ENCODE data around the gene DUSP18. TPM values are rescaled to one million over a fixed set of nuclear protein-coding genes. Genes with fewer than 3 reads are reported as not detected.

Gene DUSP18
- total RNA-seq, 2 donors from 2014 or later, result 1.8 to 4.9 TPM

DNA sequence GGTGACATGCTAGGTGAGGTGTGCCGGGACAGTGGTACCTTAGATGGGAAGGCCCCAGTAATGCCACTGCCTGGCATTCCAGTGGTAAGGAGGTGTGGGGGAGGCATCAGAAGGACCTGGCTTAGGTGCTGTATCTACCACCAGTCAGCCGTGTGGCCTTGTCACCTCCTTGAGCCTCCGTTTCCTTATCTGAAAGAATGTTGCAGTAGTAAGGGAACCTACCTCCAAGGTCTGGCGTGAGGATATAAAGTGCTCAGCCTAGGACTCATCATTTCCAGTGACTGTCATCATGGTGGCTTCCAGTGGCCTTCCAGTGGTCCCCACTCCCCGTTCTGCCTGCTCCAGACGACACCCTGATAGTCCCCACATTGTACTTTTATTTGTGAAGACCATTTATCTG, 6.8 kb upstream of the DUSP18 start:
- DNase-seq (ENCODE audit: low spot score), result no peak

DNA sequence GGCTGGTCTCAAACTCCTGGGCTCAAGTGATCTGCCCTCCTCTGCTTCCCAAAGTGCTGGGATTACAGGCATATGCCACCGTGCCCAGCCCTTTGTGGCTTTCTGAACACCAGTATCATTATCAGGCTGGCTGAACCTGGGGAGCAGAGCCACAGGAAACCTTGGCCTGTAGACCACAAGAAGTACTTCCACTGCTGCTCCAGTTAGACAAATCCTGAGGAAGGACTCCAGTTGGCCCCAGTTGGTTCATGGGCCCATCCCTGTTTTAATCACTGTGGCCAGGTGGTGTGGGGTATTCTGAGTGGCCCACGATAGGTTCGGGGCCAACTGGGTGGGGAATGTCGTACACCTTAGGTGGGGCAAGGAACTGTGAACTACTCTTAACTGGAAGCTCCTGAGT, 5.5 kb upstream of the DUSP18 start:
- no peaks in the 10 kb centered on the region for H3K27me3 ChIP-seq
- no peak for DNase-seq (ENCODE audit: low spot score)
- no peaks in the 10 kb centered on the region for H3K36me3 ChIP-seq
- H3K27ac ChIP-seq, result no peak overlapping the region
- H3K9me3 ChIP-seq, result no peaks in the 10 kb centered on the region
- no peak overlapping the region for H3K4me3 ChIP-seq
- TF ChIP-seq, protein P1, sequence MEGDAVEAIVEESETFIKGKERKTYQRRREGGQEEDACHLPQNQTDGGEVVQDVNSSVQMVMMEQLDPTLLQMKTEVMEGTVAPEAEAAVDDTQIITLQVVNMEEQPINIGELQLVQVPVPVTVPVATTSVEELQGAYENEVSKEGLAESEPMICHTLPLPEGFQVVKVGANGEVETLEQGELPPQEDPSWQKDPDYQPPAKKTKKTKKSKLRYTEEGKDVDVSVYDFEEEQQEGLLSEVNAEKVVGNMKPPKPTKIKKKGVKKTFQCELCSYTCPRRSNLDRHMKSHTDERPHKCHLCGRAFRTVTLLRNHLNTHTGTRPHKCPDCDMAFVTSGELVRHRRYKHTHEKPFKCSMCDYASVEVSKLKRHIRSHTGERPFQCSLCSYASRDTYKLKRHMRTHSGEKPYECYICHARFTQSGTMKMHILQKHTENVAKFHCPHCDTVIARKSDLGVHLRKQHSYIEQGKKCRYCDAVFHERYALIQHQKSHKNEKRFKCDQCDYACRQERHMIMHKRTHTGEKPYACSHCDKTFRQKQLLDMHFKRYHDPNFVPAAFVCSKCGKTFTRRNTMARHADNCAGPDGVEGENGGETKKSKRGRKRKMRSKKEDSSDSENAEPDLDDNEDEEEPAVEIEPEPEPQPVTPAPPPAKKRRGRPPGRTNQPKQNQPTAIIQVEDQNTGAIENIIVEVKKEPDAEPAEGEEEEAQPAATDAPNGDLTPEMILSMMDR (IDR thresholded peaks at IDR 0.05), result no peak
- H3K4me1 ChIP-seq, result peaks cover 0 to 4% of the 10 kb centered on the region in 2 donors

More for the DNA sequence above, 6.8 kb upstream of the DUSP18 start:
- Histone ChIP-seq H3K27me3 (no peaks in the 10 kb centered on the region), H3K4me3 (no peak overlapping the region), H3K9me3 (no peaks in the 10 kb centered on the region), H3K36me3 (no peaks in the 10 kb centered on the region), H3K27ac (no peak overlapping the region), H3K4me1 (no peaks in the 10 kb centered on the region)
- TF ChIP-seq, protein P1 (IDR thresholded peaks at IDR 0.05), result no peak

DNA sequence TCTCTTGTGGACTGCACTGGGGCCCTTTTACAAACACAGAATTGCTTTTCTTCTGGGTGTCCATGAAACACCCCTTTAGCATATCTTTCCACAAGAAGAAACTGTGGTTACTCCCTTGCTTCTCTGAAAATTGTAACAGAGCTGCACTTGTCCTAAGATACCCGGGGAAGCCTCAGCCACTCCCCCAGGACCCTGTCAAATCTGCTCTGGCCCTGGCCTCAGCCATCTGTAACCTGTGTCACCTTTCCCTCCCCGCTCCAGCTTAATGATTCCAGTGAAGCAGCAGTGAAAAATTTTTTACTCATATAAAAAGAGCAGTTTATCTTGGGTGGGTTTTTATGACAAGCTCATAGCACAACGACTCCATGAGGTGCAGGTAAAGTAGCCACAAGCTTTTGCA, 3.4 kb upstream of the DUSP18 start:
- TF ChIP-seq, protein P1 (IDR thresholded peaks at IDR 0.05), result no peak
- DNase-seq (ENCODE audit: low spot score), result no peak
- Histone ChIP-seq H3K4me1 (peaks cover 0 to 15% of the 10 kb centered on the region in 2 donors), H3K36me3 (no peaks in the 10 kb centered on the region), H3K4me3 (no peak overlapping the region), H3K27me3 (no peaks in the 10 kb centered on the region), H3K9me3 (no peaks in the 10 kb centered on the region), H3K27ac (no peak overlapping the region)

DNA sequence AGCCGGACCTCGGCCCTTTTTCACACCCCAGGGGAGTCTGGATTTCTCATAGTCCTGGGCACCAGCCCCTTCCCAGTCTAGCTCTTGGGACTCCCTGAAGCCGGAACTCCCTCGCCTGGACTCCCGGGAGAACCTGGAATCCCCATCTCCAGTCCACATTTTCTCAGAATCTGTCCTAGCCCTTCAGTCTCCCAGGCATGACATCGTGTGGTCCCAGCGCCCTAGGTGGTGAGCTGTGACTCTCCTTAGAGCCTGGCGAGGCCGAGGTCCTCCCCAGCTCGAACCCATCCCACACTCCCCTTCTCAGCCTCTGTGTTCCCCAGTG, 673 bp upstream of the DUSP18 start:
- peak overlapping the region in 1 of 2 donors; percentile 70 for H3K27ac ChIP-seq
- peak overlapping the region; percentile 59 to 90 for H3K4me3 ChIP-seq
- peaks cover 0 to 15% of the 10 kb centered on the region in 2 donors for H3K4me1 ChIP-seq
- no peak for DNase-seq (ENCODE audit: low spot score)
- no peaks in the 10 kb centered on the region for H3K27me3 ChIP-seq
- TF ChIP-seq, protein P1 (IDR thresholded peaks at IDR 0.05), result no peak
- H3K36me3 ChIP-seq, result peaks cover 3% of the 10 kb centered on the region
- no peaks in the 10 kb centered on the region for H3K9me3 ChIP-seq

DNA sequence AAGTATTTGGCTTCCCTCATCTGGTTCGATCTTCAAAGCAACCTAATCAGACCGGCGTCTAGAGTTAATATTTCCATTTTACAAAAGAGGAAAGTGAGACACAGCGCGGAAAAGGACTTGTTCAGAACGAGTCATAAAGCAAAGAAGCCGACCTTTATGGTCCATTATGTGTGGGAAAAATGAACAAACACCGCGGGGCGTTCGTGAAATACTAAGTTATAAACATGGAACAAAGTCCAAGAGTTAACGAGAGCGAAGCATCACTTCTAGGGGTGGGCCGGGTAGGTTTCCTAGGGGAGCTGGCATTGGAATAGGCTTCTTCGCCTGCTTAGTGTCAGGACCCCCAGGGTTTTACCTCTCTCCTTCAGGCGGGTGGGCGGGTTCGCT, 575 bp downstream of the DUSP18 start:
- DNase-seq (ENCODE audit: low spot score), result no peak
- peak overlapping the region; percentile 59 to 90 for H3K4me3 ChIP-seq
- H3K36me3 ChIP-seq, result peaks cover 6% of the 10 kb centered on the region
- peak overlapping the region; percentile 30 to 70 for H3K27ac ChIP-seq
- H3K27me3 ChIP-seq, result no peaks in the 10 kb centered on the region
- TF ChIP-seq, protein P1 (IDR thresholded peaks at IDR 0.05), result no peak
- H3K4me1 ChIP-seq, result peaks cover 0 to 15% of the 10 kb centered on the region in 2 donors
- no peaks in the 10 kb centered on the region for H3K9me3 ChIP-seq

DNA sequence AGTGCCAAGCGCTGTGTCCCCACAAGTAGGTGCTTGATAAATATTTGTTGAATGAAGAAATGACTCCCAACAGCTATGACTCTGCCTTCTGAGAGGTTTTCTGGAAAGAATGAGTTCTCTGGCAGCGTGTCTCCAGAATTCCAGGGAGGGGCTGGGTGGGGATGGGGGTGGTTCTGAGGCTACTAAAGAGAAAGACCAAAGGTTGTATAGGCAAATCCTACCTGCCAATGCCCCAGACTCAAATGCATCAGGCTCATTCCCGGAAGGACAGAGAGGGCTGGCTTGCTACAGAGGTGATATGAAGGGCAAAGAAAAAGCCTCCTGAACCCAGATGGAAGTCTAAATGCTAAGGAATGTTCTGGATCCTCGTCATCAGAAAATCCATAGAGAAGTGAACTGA, 1.9 kb downstream of the DUSP18 start:
- Histone ChIP-seq H3K4me1 (peaks cover 0 to 15% of the 10 kb centered on the region in 2 donors), H3K36me3 (peaks cover 6% of the 10 kb centered on the region), H3K9me3 (no peaks in the 10 kb centered on the region), H3K27ac (no peak overlapping the region), H3K4me3 (no peak overlapping the region), H3K27me3 (no peaks in the 10 kb centered on the region)
- TF ChIP-seq, protein P1 (IDR thresholded peaks at IDR 0.05), result no peak
- no peak for DNase-seq (ENCODE audit: low spot score)

All from right atrium auricular region (tissue), 2 donors.